ENCODE data around the gene CSNK1A1.
"Not testable (repeated sequence)": the region's sequence is repeated elsewhere in the genome, so short reads cannot be mapped to it uniquely, and the experiment has no call there.

Gene CSNK1A1

GRCh38 chr5:149450199-149450598, 101.0 kb downstream of the CSNK1A1 start:
- ChIA-PET CTCF (interaction anchor here (0.7 kb wide), 1 partner anchor 356 kb away, joined by 3 read pairs; no protein-coding TSS in a partner anchor), POLR2A (no interaction called here)
- TF ChIP-seq NFRKB (IDR thresholded peaks at IDR 0.05) (no peak), SUZ12 (IDR thresholded peaks at IDR 0.05) (no peak), CTBP1 (IDR thresholded peaks at IDR 0.05; ENCODE audit: borderline replicate concordance) (no peak), ELF4 (IDR thresholded peaks at IDR 0.05) (no peak), TARDBP (IDR thresholded peaks at IDR 0.05) (no peak), BHLHE40 (IDR thresholded peaks at IDR 0.05; ENCODE audit: borderline replicate concordance) (no peak), SP1 (IDR thresholded peaks at IDR 0.05) (no peak), PKNOX1 (IDR thresholded peaks at IDR 0.05) (no peak), ZNF384 (IDR thresholded peaks at IDR 0.05) (no peak), FOXK2 (IDR thresholded peaks at IDR 0.05) (no peak), L3MBTL2 (conservative IDR thresholded peaks at IDR 0.05) (no peak), HDGF (IDR thresholded peaks at IDR 0.05; ENCODE audit: borderline replicate concordance) (no peak), FOXA1 (IDR thresholded peaks at IDR 0.05) (no peak), ARNT (IDR thresholded peaks at IDR 0.05) (no peak), FOXM1 (IDR thresholded peaks at IDR 0.05; ENCODE audit: borderline replicate concordance) (no peak), LEF1 (IDR thresholded peaks at IDR 0.05; ENCODE audit: borderline replicate concordance) (no peak)
- no peak for DNase-seq (ENCODE audit: extremely low spot score)

- ChIA-PET POLR2A (interaction anchor here (0.8 to 2.4 kb wide), 3 partner anchors 91 to 103 kb away, joined by 3 to 10 read pairs (median 5); partner anchors contain the start of genes CSNK1A1 and PCYOX1L), CTCF (interaction anchor here (0.6 to 3.9 kb wide), 8 partner anchors 14 to 170 kb away, joined by 3 to 18 read pairs (median 3); no protein-coding TSS in a partner anchor)
- DNase-seq (ENCODE audit: extremely low spot score) = no peak
- TF ChIP-seq PKNOX1 (IDR thresholded peaks at IDR 0.05) = no peak
- no peak for TF ChIP-seq ZNF384 (IDR thresholded peaks at IDR 0.05)
- no peak for TF ChIP-seq TARDBP (IDR thresholded peaks at IDR 0.05)
- TF ChIP-seq NFRKB (IDR thresholded peaks at IDR 0.05) = no peak
- TF ChIP-seq SUZ12 (IDR thresholded peaks at IDR 0.05) = no peak
Observed at GRCh38 chr5:149448831-149449714, 102.2 kb downstream of the CSNK1A1 start.

DNA sequence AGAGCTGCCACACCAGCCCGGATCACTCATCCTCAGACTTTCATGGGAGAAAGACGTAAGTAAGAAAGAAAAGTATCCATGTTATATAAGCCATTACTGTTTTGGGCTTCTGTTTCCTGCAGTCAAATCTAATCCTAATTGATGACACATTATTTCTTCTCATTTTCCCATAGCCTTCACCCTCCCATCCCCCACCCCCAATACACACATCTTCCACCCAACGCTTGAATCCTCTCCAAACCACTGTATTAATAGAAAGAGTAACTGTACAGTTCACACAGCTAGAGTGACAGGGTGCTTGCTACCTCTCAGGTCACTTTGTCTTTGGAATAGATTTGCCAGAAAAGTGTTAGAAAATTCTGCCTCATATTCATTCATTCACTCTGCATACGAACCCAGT, 102.8 kb downstream of the CSNK1A1 start:
- CTCF ChIA-PET = interaction anchor here (0.6 to 3.9 kb wide), 8 partner anchors 14 to 170 kb away, joined by 3 to 18 read pairs (median 3); no protein-coding TSS in a partner anchor
- TF ChIP-seq L3MBTL2 (conservative IDR thresholded peaks at IDR 0.05) (no peak), PKNOX1 (IDR thresholded peaks at IDR 0.05) (no peak), HDGF (IDR thresholded peaks at IDR 0.05; ENCODE audit: borderline replicate concordance) (no peak), LEF1 (IDR thresholded peaks at IDR 0.05; ENCODE audit: borderline replicate concordance) (no peak), NFRKB (IDR thresholded peaks at IDR 0.05) (no peak), ELF4 (IDR thresholded peaks at IDR 0.05) (no peak), TARDBP (IDR thresholded peaks at IDR 0.05) (no peak), CTBP1 (IDR thresholded peaks at IDR 0.05; ENCODE audit: borderline replicate concordance) (no peak), ZNF384 (IDR thresholded peaks at IDR 0.05) (no peak), SUZ12 (IDR thresholded peaks at IDR 0.05) (no peak), FOXK2 (IDR thresholded peaks at IDR 0.05) (no peak), SP1 (IDR thresholded peaks at IDR 0.05) (no peak), BHLHE40 (IDR thresholded peaks at IDR 0.05; ENCODE audit: borderline replicate concordance) (no peak), FOXM1 (IDR thresholded peaks at IDR 0.05; ENCODE audit: borderline replicate concordance) (no peak), ARNT (IDR thresholded peaks at IDR 0.05) (no peak), FOXA1 (IDR thresholded peaks at IDR 0.05) (no peak)
- POLR2A ChIA-PET = interaction anchor here (0.8 to 2.4 kb wide), 4 partner anchors 91 to 114 kb away, joined by 3 to 10 read pairs (median 5); partner anchors contain the start of genes CSNK1A1 and PCYOX1L

DNA sequence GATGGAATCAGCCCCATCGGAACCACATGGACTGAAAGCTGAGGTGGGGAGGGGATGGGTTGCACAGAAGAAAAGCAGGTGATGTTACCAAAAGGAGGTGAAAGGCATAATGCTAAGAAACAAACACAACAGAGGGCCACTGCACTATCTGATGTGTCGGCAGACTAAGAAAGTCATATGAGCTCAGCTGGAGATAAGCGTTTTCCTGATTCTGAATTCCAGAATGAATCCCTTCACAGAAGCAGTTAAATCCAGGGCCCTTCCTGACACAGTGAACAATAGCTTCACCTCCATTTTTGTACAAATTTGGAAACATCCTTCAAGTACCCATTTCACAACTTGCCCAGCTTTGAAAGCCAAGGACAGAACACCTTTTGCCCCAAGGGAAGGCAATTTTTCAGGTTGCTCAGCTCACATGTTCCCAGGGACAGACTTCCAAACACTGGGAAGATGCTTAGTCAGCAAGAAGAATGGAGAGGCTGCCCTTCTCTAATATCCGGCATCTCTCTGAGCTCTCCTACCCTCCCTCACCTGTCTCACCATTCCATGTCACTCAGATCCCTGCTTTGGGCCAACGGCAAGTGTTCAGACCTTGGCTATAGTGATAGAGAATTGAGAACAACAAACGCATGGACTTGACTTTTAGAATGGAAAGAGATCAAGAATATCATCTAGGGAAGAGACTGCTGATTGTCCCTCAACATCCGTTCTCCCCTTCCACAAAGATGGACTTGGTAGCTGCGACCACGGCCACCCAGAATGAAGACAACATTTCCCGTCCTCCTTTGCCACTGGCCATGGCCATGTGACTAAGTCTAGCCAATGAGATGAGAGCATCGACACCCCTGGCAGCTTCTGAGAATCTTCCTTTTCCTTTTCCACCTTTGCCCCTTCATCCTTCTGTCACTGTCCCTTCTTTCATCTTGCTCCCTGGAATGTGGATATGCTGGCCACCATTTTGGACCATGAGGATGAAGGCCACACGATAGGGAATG, 103.6 kb downstream of the CSNK1A1 start:
- POLR2A ChIA-PET = interaction anchor here (0.8 to 2.4 kb wide), 5 partner anchors 8 to 115 kb away, joined by 3 to 10 read pairs (median 5); partner anchors contain the start of genes CSNK1A1 and PCYOX1L
- CTCF ChIA-PET = interaction anchor here (0.6 to 3.9 kb wide), 10 partner anchors 9 to 171 kb away, joined by 3 to 18 read pairs (median 4); no protein-coding TSS in a partner anchor
- no peak for DNase-seq (ENCODE audit: extremely low spot score)
- TF ChIP-seq SP1 (IDR thresholded peaks at IDR 0.05) (no peak), FOXK2 (IDR thresholded peaks at IDR 0.05) (no peak), TARDBP (IDR thresholded peaks at IDR 0.05) (no peak), FOXM1 (IDR thresholded peaks at IDR 0.05; ENCODE audit: borderline replicate concordance) (no peak), CTBP1 (IDR thresholded peaks at IDR 0.05; ENCODE audit: borderline replicate concordance) (no peak), BHLHE40 (IDR thresholded peaks at IDR 0.05; ENCODE audit: borderline replicate concordance) (no peak), NFRKB (IDR thresholded peaks at IDR 0.05) (no peak), LEF1 (IDR thresholded peaks at IDR 0.05; ENCODE audit: borderline replicate concordance) (no peak), HDGF (IDR thresholded peaks at IDR 0.05; ENCODE audit: borderline replicate concordance) (no peak), ZNF384 (IDR thresholded peaks at IDR 0.05) (no peak), ARNT (IDR thresholded peaks at IDR 0.05) (no peak)

More for the DNA sequence above, 102.8 kb downstream of the CSNK1A1 start:
- DNase-seq (ENCODE audit: extremely low spot score) = no peak

- ChIA-PET POLR2A (interaction anchor here (1.5 to 2.4 kb wide), 6 partner anchors 9 to 135 kb away, joined by 3 to 10 read pairs (median 4); partner anchors contain the start of genes ARHGEF37 and CSNK1A1), CTCF (interaction anchor here (0.6 to 3.9 kb wide), 9 partner anchors 8 to 172 kb away, joined by 3 to 18 read pairs (median 5); no protein-coding TSS in a partner anchor)
- DNase-seq (ENCODE audit: extremely low spot score) = not testable (repeated sequence)
Observed at GRCh38 chr5:149446794-149447193, 104.4 kb downstream of the CSNK1A1 start.

All from HEK293T (cell line).